NCI-H1694 treated with DMSO at 0.1 percent for 48 hours (cell line): Measurements from ENCODE around the gene NOS1AP.

Experiments used
- DNase-seq: peaks from one replicate; lab custom pipeline; 2025; lab: John Stamatoyannopoulos, UW

Gene NOS1AP

DNA sequence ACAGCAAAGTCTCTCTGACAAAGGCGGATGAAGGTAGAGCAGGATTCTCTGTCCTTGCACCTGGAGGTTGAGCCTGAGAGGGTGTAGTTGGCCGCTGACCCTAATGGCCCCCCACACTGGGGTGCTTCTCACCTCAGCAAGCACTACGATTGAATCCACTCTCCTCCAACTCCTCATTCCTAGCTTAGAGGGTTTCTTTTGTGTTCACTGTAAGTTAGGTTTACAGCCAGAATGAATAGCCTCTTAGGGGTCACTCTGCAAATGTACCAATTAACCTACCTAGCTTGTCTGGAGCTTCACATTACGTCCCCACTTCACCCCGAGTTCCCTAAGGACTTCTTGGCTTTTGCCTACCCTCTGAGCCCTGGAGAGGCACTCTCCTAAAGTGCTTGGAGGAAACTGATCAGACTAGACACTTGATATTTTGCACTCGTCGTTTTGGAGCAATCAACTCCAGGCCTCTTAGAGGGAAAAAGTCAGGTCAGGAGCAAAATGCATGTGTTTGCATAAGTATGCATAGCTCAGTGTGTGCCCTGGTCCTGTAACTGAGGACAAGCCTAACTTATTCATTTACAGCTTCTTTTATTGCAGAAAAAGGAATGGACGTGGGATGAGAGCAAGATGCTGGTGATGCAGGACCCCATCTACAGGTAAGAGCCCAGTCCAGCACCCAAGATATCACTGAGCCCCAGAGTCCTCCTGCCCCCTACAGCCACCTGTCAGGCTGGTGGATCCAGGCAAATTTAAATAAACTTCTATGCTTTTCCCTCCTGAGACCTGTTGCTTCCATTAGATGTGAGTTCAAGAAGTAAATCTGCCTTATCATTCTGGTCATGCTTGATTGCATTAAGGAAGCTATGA is 230.8 kb downstream of the NOS1AP start:
- no peak for DNase-seq

GRCh38 chr1:162301696-162302095 is 232.2 kb downstream of the NOS1AP start:
- DNase-seq: no peak

DNA sequence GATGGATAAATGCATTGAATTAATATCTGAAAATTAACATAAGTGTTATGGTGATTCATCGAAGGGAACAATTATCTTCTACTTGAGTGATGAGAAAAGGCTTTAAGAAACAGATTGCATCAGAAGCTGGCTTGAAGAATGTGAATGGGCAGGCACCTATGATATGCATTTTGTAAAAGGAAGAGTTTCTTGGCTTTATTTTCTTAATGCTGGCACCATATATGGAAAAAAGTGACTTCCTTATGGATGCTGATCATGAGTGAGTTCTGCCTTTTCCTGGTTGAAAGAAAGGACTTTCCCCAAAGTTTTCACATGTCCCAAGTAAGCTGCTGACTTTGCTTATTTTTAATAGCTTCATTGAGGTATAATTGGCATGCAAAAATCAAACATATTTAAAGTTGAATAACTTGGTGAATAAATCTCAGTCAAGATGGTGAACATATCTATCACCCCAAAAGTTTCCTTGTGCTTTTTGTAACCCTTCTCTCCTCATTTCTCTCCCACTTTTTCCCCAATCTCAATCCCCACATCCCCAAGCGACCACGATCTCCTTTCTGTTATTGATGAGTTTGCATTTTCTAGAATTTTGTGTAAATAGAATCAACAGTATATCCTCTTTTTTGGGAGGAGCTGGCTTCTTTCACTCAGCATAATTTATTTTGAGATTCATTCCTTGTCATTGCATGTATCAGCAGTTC is 233.0 kb downstream of the NOS1AP start:
- DNase-seq: no peak

GRCh38 chr1:162303004-162303344 is 233.5 kb downstream of the NOS1AP start:
- DNase-seq: no peak

DNA sequence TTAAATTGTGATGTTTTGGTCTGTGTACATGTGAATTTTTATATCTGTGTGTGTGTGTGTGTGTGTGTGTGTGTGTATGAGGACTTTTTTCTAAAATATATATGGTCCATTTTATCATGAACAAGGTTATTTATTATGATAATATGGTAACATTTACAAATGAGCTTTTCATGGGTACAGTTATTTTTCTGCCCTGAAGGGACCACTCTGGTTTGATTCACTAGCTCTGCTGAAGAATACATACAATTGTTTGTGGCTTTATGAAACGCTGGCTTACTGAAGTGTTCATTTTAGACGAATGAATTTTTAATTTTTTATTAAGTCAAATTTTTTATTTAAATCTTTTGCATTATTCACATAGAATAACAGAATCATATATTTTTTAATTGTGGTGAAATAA is 235.2 kb downstream of the NOS1AP start:
- no peak for DNase-seq

GRCh38 chr1:162305969-162306368 is 236.5 kb downstream of the NOS1AP start:
- DNase-seq: no peak

- DNase-seq: no peak
Observed at GRCh38 chr1:162310337-162310736, 240.8 kb downstream of the NOS1AP start.

GRCh38 chr1:162314206-162314605 is 244.7 kb downstream of the NOS1AP start:
- no peak for DNase-seq

DNA sequence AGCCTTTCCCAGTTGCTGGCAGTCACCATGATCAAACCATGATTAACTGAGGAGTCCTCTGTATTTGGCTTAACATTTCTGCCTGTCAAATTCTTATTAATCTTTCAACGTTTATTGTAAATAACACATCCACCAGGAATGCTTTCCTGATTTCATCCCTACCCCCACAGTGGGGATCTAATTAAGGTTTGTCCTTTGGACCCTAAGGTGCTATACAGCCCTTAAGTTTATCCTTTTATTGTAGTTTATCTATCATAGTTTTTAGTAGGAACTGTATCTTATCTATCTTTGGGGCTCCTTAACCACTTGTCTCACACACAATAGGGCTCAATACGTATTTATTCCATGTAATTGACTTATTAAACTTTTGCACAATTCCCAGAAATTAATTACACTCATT is 246.2 kb downstream of the NOS1AP start:
- no peak for DNase-seq

GRCh38 chr1:162316187-162316586 is 246.7 kb downstream of the NOS1AP start:
- DNase-seq: no peak

DNA sequence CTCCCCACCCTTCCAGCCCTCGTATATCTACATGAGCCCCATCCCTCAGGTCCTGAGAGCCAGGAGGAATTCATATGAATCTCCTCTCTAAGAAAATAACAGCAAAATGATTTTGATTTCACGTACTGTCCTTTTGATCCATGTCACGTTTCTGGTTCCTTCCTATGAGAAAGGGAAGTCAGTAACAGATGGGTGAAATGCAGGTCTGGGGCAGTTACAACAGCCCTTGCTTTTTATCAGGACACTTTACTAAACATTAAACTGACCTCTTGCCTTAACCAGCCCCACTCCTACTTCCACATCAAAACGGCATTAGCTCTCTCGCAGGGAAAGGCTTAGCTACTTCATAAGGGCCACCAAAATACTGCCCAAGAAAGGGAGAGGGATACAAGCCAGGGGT is 248.1 kb downstream of the NOS1AP start:
- no peak for DNase-seq

DNA sequence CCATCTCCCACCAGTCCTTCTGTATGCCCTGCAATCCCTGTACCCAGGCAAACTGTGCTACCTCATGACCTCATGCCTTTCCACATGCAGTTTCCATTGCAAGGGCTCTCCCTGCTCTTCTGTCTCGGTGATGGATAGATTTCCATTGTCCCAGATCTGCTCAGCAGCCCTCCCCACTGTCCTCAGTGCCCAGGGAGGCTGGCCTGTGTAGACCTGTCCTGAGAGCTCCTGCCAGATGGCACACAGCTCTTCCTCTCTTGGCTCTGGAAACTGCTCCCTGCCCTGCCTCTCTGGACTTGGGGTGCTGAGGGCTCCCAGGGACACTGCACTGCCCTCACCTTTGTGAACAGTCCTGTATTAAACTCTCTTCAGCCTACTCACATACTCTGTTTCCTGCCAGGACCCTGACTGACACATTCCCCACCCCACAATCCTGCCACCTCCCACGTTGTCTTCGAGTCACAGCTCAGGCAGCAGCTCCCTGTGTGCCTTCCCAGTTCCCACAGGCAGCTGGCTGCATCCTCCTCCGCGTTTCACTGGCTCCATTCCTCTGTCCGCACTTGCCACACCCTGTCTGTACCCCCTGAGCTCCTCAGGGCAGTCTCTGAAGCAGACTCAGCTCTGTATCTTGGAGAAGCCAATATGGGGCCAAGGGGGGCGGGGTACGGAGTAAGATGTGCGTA is 250.1 kb downstream of the NOS1AP start:
- no peak for DNase-seq

- no peak for DNase-seq
Observed at GRCh38 chr1:162321809-162322422, 252.4 kb downstream of the NOS1AP start.

- no peak for DNase-seq
Observed at GRCh38 chr1:162323023-162323422, 253.5 kb downstream of the NOS1AP start.

DNA sequence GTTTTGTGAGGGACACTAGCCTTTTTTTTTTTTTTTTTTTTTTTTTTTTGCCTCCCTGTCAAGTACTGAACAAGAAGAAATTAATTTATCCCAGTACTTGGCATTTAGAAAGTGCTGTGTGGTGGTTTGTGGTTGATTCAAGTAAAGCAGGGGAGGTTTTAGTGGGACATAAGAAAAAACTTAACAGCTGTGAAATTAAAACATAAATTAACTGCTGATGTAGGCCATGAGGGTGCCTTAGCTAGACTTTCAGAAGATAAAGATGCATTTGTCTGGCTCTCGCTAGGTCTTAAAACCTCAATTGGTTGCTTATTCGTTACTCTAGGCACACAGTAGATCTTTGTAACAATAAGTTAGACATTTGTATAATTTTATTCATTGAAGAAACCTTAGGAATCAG is 254.9 kb downstream of the NOS1AP start:
- DNase-seq: no peak

GRCh38 chr1:162326559-162326958 is 257.1 kb downstream of the NOS1AP start:
- DNase-seq: no peak

DNA sequence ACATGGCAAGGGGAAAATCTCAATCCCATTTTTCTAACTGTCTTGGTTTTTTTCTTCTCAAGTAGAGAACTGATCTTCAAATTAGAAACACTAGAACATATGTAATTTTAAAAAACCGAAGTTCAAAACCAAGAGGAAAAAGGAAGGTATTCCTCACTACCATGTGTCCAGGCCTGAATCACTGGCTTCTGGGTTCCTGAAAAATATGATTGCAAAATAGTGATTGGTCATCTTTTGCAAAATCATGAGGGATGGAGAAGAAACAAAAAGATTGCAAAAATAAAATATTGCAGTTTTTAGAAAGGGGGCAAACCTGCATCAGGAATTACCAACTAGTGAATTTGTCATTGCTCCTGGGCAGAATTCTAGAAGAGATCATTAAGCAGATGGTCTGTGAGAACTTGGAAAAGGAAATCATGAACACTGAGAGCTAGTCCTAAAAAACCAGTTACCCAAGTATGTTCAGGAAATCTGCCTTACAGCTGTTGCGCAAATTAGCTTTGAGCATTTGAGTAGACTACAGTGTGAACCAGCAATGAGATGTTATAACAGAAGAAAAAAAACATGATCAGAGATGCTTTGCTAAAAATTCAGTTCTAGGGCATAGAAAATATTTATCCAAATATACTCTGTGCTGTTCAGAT is 257.8 kb downstream of the NOS1AP start:
- no peak for DNase-seq

DNA sequence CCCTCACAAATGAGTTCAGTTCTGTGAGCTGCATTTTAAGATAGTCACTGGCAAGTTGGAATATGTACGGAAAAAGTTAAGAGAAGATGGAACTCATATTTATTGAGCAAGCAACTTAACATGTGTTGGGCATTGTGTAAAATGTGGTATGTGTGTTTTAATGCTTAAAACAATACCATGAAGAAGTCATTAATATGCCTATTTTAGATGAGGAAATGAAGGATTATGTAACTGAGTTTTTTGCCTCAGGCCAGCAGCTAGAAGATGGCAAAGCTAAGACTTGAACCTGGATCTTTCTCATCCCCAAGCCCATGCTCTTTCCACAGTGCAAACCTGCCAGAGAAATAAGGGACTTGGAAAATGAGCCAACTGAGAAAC is 258.3 kb downstream of the NOS1AP start:
- DNase-seq: no peak

DNA sequence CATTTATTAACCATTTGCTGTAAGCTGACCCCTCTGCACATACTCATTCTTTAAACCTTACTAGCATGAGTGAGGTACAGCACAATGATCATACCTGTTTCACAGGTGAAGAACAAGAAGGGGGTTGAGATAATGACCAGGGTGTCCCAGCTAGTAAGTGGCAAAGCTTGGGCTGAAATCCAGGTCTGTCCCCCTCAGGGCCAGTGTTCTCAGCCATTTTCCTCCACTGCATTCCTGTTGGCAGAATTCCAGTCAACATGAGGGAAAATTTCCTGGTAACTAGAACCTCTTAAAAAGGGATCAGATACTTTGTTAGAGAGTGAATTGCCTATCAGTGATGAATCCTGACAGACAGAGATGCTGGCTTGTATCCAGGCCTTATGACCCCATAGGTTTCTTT is 259.0 kb downstream of the NOS1AP start:
- DNase-seq: no peak

- no peak for DNase-seq
Observed at GRCh38 chr1:162329826-162330225, 260.3 kb downstream of the NOS1AP start.

DNA sequence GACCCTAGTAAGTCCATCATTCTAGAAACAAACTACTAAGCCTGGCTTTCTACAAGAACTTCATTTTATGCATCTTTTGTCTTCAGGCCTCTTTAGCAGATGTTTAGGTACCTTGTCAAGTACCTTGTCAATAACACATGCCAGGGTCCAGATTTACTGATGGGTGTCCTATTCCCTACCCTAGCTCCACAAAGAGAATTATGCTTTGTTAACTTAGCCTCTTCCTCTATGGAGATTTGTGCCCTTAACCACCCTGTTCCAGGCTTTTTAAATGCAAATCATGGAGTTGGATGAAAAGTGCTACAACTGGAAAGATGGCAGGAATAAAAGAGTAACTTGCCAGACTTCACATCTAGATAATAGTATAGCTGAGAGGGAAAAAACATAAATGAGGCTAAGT is 264.5 kb downstream of the NOS1AP start:
- DNase-seq: no peak

- DNase-seq: no peak
Observed at GRCh38 chr1:162335126-162335525, 265.6 kb downstream of the NOS1AP start.
